Measurements from ENCODE around the gene DUS4L.
A peak's percentile ranks its signal among the peaks of the same experiment; 100 is the strongest.
"Not testable (repeated sequence)": the region's sequence is repeated elsewhere in the genome, so short reads cannot be mapped to it uniquely, and the experiment has no call there.

The DUS4L gene

GRCh38 chr7:107563775-107564552 lies at the start of gene DUS4L, which contains the start of gene COG5:
TSS of gene DUS4L (plus strand) at chr7:107563971. CDS start at chr7:107567071, 3,100 bp downstream.
TSS of gene COG5 (minus strand) at chr7:107563920. CDS start at chr7:107563896, 24 bp downstream.
- peak; percentile 82 for DNase-seq (ENCODE audit: low read depth)

- no peak for DNase-seq (ENCODE audit: low read depth)
Measured at GRCh38 chr7:107526672-107527071, 37.1 kb upstream of the DUS4L start.

- DNase-seq (ENCODE audit: low read depth): no peak
Measured at GRCh38 chr7:107527196-107527595, 36.6 kb upstream of the DUS4L start.

GRCh38 chr7:107528461-107528860 lies 35.3 kb upstream of the DUS4L start:
- DNase-seq (ENCODE audit: low read depth): peak; percentile 80

- DNase-seq (ENCODE audit: low read depth): no peak
Measured at GRCh38 chr7:107530751-107531150, 33.0 kb upstream of the DUS4L start.

GRCh38 chr7:107534139-107534538 lies 29.6 kb upstream of the DUS4L start:
- DNase-seq (ENCODE audit: low read depth): no peak

- not testable (repeated sequence) for DNase-seq (ENCODE audit: low read depth)
Measured at GRCh38 chr7:107537228-107537627, 26.5 kb upstream of the DUS4L start.

- no peak for DNase-seq (ENCODE audit: low read depth)
Measured at GRCh38 chr7:107538001-107538400, 25.8 kb upstream of the DUS4L start.

GRCh38 chr7:107543338-107543993 lies 20.3 kb upstream of the DUS4L start:
- no peak for DNase-seq (ENCODE audit: low read depth)

- DNase-seq (ENCODE audit: low read depth): no peak
Measured at GRCh38 chr7:107544848-107545591, 18.8 kb upstream of the DUS4L start.

GRCh38 chr7:107551936-107552335 lies 11.8 kb upstream of the DUS4L start:
- DNase-seq (ENCODE audit: low read depth): peak; percentile 15

- no peak for DNase-seq (ENCODE audit: low read depth)
Measured at GRCh38 chr7:107555893-107556292, 7.9 kb upstream of the DUS4L start.

GRCh38 chr7:107559864-107560263 lies 3.9 kb upstream of the DUS4L start:
- peak; percentile 72 for DNase-seq (ENCODE audit: low read depth)

GRCh38 chr7:107560898-107561516 lies 2.8 kb upstream of the DUS4L start:
- peak; percentile 64 for DNase-seq (ENCODE audit: low read depth)

- no peak for DNase-seq (ENCODE audit: low read depth)
Measured at GRCh38 chr7:107563081-107563774, 543 bp upstream of the DUS4L start.

GRCh38 chr7:107564553-107565298 lies 955 bp downstream of the DUS4L start:
- peak; percentile 94 for DNase-seq (ENCODE audit: low read depth)

- DNase-seq (ENCODE audit: low read depth): no peak
Measured at GRCh38 chr7:107570298-107570697, 6.5 kb downstream of the DUS4L start.

- DNase-seq (ENCODE audit: low read depth): no peak
Measured at GRCh38 chr7:107573537-107573936, 9.8 kb downstream of the DUS4L start.

- DNase-seq (ENCODE audit: low read depth): no peak
Measured at GRCh38 chr7:107579554-107579884, 15.7 kb downstream of the DUS4L start.

GRCh38 chr7:107579885-107580715 lies 16.3 kb downstream of the DUS4L start, which contains the start of gene BCAP29:
TSS of gene BCAP29 (plus strand) at chr7:107580246. CDS start at chr7:107580773, 527 bp downstream.
- peak; percentile 74 for DNase-seq (ENCODE audit: low read depth)

Data from ELR (cell line).